PC-3 (cell line): ENCODE data around the gene SP100.
"Not testable (repeated sequence)": the region's sequence is repeated elsewhere in the genome, so short reads cannot be mapped to it uniquely, and the experiment has no call there.

Experiments used
- CTCF ChIP-seq: fragments of 300-600 bp; sonication (generic); conservative IDR thresholded peaks from 2 replicates; pipeline ENCODE4 v1.5.1; 2017; ENCODE audit warnings: antibody characterized with exemption, low read depth, mild to moderate bottlenecking, low read length
- EZH2 ChIP-seq: fragments of 300-600 bp; sonication (generic); IDR thresholded peaks from one replicate; pipeline ENCODE4 v1.6.1; 2017; ENCODE audit warnings: antibody characterized with exemption, mild to moderate bottlenecking, low read length; ENCODE audit not compliant: unreplicated experiment
- EZH2phosphoT487 ChIP-seq: fragments of 300-600 bp; sonication (generic); IDR thresholded peaks from 2 replicates; pipeline ENCODE4 v1.6.1; 2018; ENCODE audit warnings: mild to moderate bottlenecking, antibody characterized with exemption, low read length, borderline replicate concordance

GRCh38 chr2:230401026-230401425 is 15.0 kb upstream of the SP100 start:
- not testable (repeated sequence) for TF ChIP-seq CTCF, EZH2phosphoT487, EZH2
